Fibroblast of pulmonary artery (primary cell): ENCODE measurements around the gene KRTAP4-16.
"Not testable (repeated sequence)": the region's sequence is repeated elsewhere in the genome, so short reads cannot be mapped to it uniquely, and the experiment has no call there.

Source experiments
- DNase-seq: peaks from one replicate; pipeline ENCODE4 v3.0.0-alpha.2; 2010; ENCODE audit warnings: low read depth
- H3K4me3 ChIP-seq: replicated peaks from 2 replicates; pipeline ENCODE4 v1.5.1; 2011; ENCODE audit warnings: low read depth, mild to moderate bottlenecking, control low read depth, low read length, moderate library complexity
- TF ChIP-seq, protein P1 (sequence below): IDR thresholded peaks from 2 replicates; pipeline ENCODE4 v1.5.1; 2011; ENCODE audit warnings: mild to moderate bottlenecking, control low read depth, low read length, inconsistent platforms; ENCODE audit errors: missing control alignments

Gene KRTAP4-16

DNA sequence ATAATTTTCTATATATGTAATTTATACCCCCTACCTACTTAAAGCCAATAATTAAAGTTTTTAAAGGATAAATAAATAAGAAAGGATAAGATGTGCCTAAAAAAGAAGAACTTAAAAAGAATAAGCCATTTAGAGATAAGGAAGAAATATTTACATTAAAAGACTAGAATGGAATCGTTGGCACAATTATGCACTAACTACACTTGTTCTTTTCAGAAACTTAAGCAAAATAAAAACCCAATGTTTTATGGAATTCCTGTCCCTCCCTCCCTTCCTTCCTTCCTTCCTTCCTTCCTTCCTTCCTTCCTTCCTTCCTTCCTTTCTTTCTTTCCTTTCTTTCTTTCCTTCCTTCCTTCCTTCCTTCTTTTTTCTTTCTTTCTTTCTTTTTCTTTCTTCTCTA, 42.8 kb upstream of the KRTAP4-16 start:
- no peak overlapping the region for H3K4me3 ChIP-seq
- TF ChIP-seq, protein P1, sequence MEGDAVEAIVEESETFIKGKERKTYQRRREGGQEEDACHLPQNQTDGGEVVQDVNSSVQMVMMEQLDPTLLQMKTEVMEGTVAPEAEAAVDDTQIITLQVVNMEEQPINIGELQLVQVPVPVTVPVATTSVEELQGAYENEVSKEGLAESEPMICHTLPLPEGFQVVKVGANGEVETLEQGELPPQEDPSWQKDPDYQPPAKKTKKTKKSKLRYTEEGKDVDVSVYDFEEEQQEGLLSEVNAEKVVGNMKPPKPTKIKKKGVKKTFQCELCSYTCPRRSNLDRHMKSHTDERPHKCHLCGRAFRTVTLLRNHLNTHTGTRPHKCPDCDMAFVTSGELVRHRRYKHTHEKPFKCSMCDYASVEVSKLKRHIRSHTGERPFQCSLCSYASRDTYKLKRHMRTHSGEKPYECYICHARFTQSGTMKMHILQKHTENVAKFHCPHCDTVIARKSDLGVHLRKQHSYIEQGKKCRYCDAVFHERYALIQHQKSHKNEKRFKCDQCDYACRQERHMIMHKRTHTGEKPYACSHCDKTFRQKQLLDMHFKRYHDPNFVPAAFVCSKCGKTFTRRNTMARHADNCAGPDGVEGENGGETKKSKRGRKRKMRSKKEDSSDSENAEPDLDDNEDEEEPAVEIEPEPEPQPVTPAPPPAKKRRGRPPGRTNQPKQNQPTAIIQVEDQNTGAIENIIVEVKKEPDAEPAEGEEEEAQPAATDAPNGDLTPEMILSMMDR, result no peak
- DNase-seq, result no peak

DNA sequence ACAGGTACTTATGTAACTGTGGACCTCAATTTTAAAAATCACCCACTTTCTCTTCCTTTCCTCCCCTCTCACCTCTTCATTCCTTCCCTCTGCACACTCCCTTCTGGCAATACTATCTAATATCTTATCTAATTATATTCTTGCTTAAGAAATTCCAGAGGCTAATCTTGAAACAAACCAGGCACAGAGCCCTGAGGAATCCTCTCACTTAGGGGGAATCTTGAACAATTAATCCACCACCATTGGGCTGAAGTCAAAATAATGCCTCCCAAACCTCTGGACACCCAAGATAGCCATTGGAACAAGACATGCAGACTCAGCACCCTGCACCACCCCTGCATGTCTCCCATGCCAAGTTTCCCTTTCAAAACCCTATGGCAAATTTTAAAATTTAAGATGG, 39.4 kb upstream of the KRTAP4-16 start:
- DNase-seq, result no peak
- TF ChIP-seq, protein P1, result no peak
- no peak overlapping the region for H3K4me3 ChIP-seq

DNA sequence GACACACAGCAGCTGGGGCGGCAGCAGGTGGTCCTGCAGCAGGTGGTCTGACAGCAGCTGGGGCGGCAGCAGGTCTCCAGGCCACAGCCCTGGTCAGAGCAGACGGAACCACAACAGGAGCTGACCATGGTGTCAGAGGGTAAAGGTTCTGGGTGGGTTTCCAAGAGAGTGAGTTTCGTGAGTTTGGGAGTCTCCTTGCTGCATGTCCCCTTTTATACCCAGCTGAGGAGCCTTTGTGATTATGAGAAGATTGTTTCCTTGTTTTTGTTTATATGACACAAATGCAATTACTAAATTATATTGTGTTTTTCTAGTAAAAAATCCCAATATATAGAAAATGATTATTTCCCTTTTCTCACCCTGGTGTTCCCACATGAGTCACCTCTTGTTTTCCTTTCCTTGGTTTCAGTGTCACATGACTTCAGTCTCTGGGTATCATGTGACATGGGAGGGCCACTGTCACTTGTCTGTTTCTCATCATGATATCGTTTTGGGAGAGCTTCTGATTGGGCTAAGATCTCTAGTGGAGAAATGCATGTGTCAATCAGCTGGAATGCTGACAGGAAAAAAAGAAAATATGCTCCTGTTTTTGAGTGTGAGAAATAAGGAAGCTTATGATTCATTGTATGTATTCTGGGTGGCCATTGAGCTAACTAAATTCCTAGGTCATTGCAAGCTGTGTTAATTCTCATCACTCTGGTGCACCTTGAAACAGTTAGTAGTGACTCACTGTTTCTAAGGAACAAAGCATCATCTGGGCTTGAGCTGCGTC, 38.5 kb upstream of the KRTAP4-16 start, which contains the start of gene KRTAP4-6:
Gene KRTAP4-6, minus strand, starts transcription at position 185 of the 772 bp plus-strand sequence. Its CDS starts 57 bp downstream, at position 128.
- DNase-seq, result no peak
- no peak within 1 kb of the TSS for H3K4me3 ChIP-seq

DNA sequence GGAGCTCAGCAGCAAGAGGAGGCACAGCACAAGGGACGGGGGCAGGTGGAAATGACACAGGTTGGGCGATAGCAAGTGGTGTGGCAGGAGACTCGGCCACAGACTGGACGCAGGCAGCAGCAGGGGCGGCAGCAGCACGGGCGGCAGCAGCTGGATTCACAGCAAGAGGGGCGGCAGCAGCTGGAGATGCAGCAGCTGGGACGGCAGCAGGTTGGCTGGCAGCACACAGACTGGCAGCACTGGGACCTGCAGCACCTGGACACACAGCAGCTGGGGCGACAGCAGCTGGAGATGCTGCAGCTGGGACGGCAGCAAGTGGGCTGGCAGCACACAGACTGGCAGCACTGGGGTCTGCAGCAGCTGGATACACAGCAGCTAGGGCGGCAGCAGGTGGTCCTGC, 37.9 kb upstream of the KRTAP4-16 start:
- not testable (repeated sequence) for DNase-seq, H3K4me3 ChIP-seq

More for the DNA sequence above, 38.5 kb upstream of the KRTAP4-16 start, which contains the start of gene KRTAP4-6:
- TF ChIP-seq, protein P1, result no peak

DNA sequence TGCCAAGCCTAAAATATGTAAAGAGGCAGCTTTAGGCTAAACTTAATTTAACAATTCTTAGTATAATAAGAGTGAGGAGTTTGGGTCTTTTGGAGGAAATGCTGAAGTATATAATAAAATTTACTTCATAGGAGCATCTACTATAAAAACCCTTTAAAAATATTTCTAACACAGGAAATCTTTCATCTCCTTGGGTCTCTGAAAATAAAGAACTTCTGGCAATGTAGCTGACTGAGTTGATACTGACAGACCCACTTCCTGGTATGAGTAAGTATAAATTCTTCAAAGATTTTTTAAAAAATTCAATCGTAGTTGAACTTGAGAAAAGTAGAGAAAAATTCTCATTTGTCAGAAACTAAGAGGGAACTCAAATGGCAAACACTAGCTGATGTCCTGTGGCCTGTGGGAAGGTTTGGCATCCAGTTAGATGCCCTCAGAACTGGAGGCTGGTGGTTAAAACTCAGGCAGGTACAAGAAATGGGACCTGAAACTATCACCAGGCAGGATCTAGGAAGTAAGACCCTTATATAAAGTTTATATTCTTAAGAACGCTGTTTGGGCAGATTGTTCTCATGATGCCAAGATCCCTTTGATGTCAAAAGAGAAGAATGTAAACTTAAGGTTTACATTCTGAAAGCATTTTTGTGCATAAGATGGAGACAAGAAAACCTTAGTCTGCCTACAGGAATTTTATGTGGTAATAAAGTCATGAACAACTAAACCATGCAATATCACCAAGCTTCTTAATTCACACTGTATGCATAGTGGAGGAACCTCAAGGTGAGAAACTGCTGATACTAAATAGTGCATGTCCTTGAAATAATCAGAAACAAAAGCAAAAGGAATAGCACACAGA, 32.1 kb upstream of the KRTAP4-16 start:
- no peak for DNase-seq
- TF ChIP-seq, protein P1, result no peak
- no peak overlapping the region for H3K4me3 ChIP-seq

DNA sequence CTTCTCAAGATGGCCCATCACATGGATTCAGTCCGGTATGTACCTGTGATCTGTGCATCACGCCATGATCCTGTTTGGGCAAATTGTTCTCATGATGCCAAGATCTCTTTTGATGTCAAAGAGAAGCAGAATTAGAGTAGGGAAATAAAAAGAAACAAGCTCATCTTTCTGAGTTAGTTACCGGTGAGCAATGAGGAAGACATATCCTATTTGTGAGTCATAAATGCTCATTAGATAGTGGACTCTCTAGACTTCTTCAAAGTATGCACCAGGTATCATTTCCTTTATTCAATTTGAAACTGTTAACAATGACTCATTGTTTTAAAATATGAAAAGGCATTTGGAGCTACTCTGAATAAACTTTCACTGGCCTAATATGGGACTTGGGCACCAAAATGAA, 30.0 kb upstream of the KRTAP4-16 start:
- TF ChIP-seq, protein P1, result no peak
- no peak for DNase-seq
- H3K4me3 ChIP-seq, result no peak overlapping the region

DNA sequence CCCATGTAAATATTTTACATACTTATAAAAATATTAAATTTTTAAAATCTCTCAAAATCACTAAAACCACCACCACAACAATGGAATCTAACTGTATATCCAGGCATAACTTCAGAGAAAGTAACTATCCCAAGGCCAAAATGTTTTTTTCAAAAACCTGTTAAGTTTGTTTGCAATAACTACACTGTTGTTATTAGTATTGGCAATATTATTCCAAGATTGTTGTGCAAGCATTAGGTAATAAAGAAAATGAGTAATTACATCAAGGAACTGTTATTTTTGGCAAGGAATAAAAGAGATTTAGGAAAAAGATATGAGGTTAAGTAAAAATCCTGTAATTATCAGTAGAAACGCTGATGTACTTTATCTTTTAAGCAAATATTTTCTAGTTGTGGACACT, 25.4 kb upstream of the KRTAP4-16 start:
- no peak overlapping the region for H3K4me3 ChIP-seq
- TF ChIP-seq, protein P1, result no peak
- DNase-seq, result no peak
